ENCODE measurements around the gene LDHD. TPM values are rescaled to one million over a fixed set of nuclear protein-coding genes. Genes with fewer than 3 reads are reported as not detected.

LDHD gene
- total and polyA plus RNA-seq, 10 of the 15 experiments (the other 5 are each of a cell fraction or from before 2014, with no cell fraction given) = 0.10 to 0.12 TPM; not detected in 8

GRCh38 chr16:75081179-75081859 is 35.3 kb downstream of the LDHD start (continued):
- no peak for TF ChIP-seq RAD51 (IDR thresholded peaks at IDR 0.05)
- TF ChIP-seq PRDM15 (CRISPR knock-in tag; IDR thresholded peaks at IDR 0.05) = no peak
- no peak for TF ChIP-seq POLR2A (IDR thresholded peaks at IDR 0.05; ENCODE audit: low read depth, low read length)
- no peak for TF ChIP-seq POLR2AphosphoS2 (IDR thresholded peaks at IDR 0.05; ENCODE audit: low read depth, low read length)
- peak; percentile 61; the same call in 1 of the 2 replicates for TF ChIP-seq SPI1 (IDR thresholded peaks at IDR 0.05; ENCODE audit: borderline replicate concordance, insufficient read depth, low read depth, low read length)
- no peak for TF ChIP-seq DPF2 (IDR thresholded peaks at IDR 0.05)
- no peak for TF ChIP-seq JUND (IDR thresholded peaks at IDR 0.05; ENCODE audit: low read depth, low read length)
- TF ChIP-seq PML (IDR thresholded peaks at IDR 0.05; ENCODE audit: low read length) = no peak
- TF ChIP-seq TCF12 (IDR thresholded peaks at IDR 0.05; ENCODE audit: low read depth, low read length) = no peak
- no peak for TF ChIP-seq HDAC6 (IDR thresholded peaks at IDR 0.05; ENCODE audit: unreplicated experiment)
- no peak for TF ChIP-seq HDGF (IDR thresholded peaks at IDR 0.05)
- no peak for TF ChIP-seq IRF5 (IDR thresholded peaks at IDR 0.05; ENCODE audit: borderline replicate concordance)
- TF ChIP-seq TBL1XR1 (IDR thresholded peaks at IDR 0.05; ENCODE audit: low read depth, low read length) = no peak
- no peak for TF ChIP-seq PAX5 (IDR thresholded peaks at IDR 0.05; ENCODE audit: borderline replicate concordance, low read depth, low read length)
- no peak for TF ChIP-seq SMAD1 (IDR thresholded peaks at IDR 0.05; ENCODE audit: low read depth, partially characterized antibody)
- TF ChIP-seq RAD21 (IDR thresholded peaks at IDR 0.05; ENCODE audit: insufficient read depth, low read depth, low read length) = no peak
- TF ChIP-seq BMI1 (IDR thresholded peaks at IDR 0.05; ENCODE audit: borderline replicate concordance) = no peak
- TF ChIP-seq IKZF2 (IDR thresholded peaks at IDR 0.05) = 0 out of 4 replicates have a peak, but pooled peaks of 1 of the 2 experiments have one; percentile 15
- no peak for TF ChIP-seq BHLHE40 (IDR thresholded peaks at IDR 0.05; ENCODE audit: borderline replicate concordance in 1 of 2, low read depth in 2 of 2, low read length in 1 of 2)
- no peak for TF ChIP-seq POLR2AphosphoS5 (IDR thresholded peaks at IDR 0.05; ENCODE audit: low read length)
- TF ChIP-seq ZNF24 (IDR thresholded peaks at IDR 0.05) = no peak
- TF ChIP-seq FOXM1 (IDR thresholded peaks at IDR 0.05; ENCODE audit: low read depth, low read length) = no peak
- no peak for TF ChIP-seq MXI1 (IDR thresholded peaks at IDR 0.05; ENCODE audit: low read depth, low read length)
- TF ChIP-seq SMARCA5 (IDR thresholded peaks at IDR 0.05) = no peak
- TF ChIP-seq IKZF1 (conservative IDR thresholded peaks at IDR 0.05) = 0 out of 2 replicates have a peak, but pooled peaks have one; percentile 37
